ENCODE measurements around the gene SPATA33. TPM values are rescaled to one million over a fixed set of nuclear protein-coding genes. Genes with fewer than 3 reads are reported as not detected.
"Not testable (repeated sequence)": the region's sequence is repeated elsewhere in the genome, so short reads cannot be mapped to it uniquely, and the experiment has no call there.

Gene SPATA33
- total RNA-seq, 1 experiment from 2014 or later = 19.7 TPM

DNA sequence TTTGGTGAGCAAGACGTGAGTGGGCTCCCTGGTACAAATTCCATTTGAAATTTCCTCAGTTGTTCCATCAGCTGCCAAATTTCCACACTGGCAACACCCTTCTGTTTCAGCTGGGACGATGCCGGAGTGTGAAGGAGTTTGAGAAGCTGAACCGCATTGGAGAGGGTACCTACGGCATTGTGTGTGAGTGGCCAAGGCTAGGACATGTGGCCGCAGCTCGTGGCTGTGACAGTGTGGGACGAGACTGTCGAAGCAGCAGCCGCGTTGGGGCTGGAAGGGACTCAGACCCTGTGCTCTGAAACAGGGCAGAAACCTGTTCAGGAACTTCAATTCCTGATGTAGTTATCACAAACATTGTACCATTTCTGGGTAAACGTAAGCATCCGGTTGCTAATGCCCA lies 31.5 kb downstream of the SPATA33 start:
- ChIA-PET POLR2A (no interaction called here), CTCF (interaction anchor here (1.7 kb wide), 1 partner anchor 11 kb away, joined by 4 read pairs; no protein-coding TSS in a partner anchor)
- peaks cover 10% of the 10 kb centered on the region for H3K4me1 ChIP-seq
- peaks cover 6% of the 10 kb centered on the region; the same call in 1 of the 2 replicates for H3K9me3 ChIP-seq
- BruUV-seq (replicated peaks) = no TSS peak
- peaks cover 6% of the 10 kb centered on the region for H3K4me1 Mint-ChIP-seq (ENCODE audit: low read depth, unreplicated experiment)
- H3K4me3 Mint-ChIP-seq (ENCODE audit: unreplicated experiment) = no peak overlapping the region
- no peaks in the 10 kb centered on the region for H3K27me3 Mint-ChIP-seq (ENCODE audit: insufficient read depth, unreplicated experiment)
- intact Hi-C loops (cut with micrococcal nuclease; ENCODE audit: unreplicated experiment) = no loop called here
- H3K27ac Mint-ChIP-seq (ENCODE audit: unreplicated experiment) = no peak overlapping the region
- peaks cover 10% of the 10 kb centered on the region for H3K9me3 Mint-ChIP-seq (ENCODE audit: unreplicated experiment)
- no peaks in the 10 kb centered on the region for H3K27me3 ChIP-seq (replicated peaks; ENCODE audit: control insufficient read depth, insufficient read depth, low read length)
- no peak for DNase-seq
- H3K4me3 ChIP-seq (ENCODE audit: low read depth, low read length) = no peak overlapping the region
- TF ChIP-seq, protein P1, sequence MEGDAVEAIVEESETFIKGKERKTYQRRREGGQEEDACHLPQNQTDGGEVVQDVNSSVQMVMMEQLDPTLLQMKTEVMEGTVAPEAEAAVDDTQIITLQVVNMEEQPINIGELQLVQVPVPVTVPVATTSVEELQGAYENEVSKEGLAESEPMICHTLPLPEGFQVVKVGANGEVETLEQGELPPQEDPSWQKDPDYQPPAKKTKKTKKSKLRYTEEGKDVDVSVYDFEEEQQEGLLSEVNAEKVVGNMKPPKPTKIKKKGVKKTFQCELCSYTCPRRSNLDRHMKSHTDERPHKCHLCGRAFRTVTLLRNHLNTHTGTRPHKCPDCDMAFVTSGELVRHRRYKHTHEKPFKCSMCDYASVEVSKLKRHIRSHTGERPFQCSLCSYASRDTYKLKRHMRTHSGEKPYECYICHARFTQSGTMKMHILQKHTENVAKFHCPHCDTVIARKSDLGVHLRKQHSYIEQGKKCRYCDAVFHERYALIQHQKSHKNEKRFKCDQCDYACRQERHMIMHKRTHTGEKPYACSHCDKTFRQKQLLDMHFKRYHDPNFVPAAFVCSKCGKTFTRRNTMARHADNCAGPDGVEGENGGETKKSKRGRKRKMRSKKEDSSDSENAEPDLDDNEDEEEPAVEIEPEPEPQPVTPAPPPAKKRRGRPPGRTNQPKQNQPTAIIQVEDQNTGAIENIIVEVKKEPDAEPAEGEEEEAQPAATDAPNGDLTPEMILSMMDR (IDR thresholded peaks at IDR 0.05; ENCODE audit: insufficient read depth in 1 of 2, low read depth in 1 of 2, low read length in 1 of 2, severe bottlenecking in 1 of 2, unreplicated experiment in 1 of 2) = no peak
- peaks cover 13% of the 10 kb centered on the region for H3K36me3 ChIP-seq (ENCODE audit: control insufficient read depth, insufficient read depth, low read length)
- peaks cover 81% of the 10 kb centered on the region for H3K36me3 Mint-ChIP-seq (ENCODE audit: insufficient read depth, unreplicated experiment)

DNA sequence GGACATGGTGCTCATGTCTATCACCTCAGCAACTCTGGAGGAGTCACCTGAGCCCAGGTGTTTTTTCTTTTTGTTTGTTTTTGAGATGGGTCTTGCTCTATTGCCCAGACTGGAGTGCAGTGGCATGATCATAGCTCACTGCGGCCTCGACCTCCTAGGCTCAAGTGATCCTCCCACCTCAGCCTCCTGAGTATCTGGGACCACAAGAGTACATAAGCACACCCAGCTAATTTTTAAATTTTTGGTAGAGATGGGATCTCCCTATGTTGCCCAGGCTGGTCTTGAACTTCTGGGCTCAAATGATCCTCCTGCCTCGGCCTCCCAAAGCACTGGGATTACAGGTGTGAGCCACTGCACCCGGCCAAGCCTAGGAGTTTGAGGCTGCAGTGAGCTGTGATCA lies 32.0 kb downstream of the SPATA33 start:
- H3K4me1 Mint-ChIP-seq (ENCODE audit: low read depth, unreplicated experiment); H3K27me3 Mint-ChIP-seq (ENCODE audit: insufficient read depth, unreplicated experiment); H3K27ac Mint-ChIP-seq (ENCODE audit: unreplicated experiment); DNase-seq; H3K27me3 ChIP-seq (replicated peaks; ENCODE audit: control insufficient read depth, insufficient read depth, low read length); H3K9me3 ChIP-seq; H3K9me3 Mint-ChIP-seq (ENCODE audit: unreplicated experiment); BruUV-seq (replicated peaks); H3K4me1 ChIP-seq; intact Hi-C loops (cut with micrococcal nuclease; ENCODE audit: unreplicated experiment); H3K4me3 Mint-ChIP-seq (ENCODE audit: unreplicated experiment); H3K4me3 ChIP-seq (ENCODE audit: low read depth, low read length): not testable (repeated sequence)
- ChIA-PET CTCF (interaction anchor here (1.7 kb wide), 1 partner anchor 11 kb away, joined by 4 read pairs; no protein-coding TSS in a partner anchor), POLR2A (interaction anchor here (0.6 kb wide), 1 partner anchor 397 kb away, joined by 3 read pairs; no protein-coding TSS in a partner anchor)
- peaks cover 13% of the 10 kb centered on the region for H3K36me3 ChIP-seq (ENCODE audit: control insufficient read depth, insufficient read depth, low read length)
- peaks cover 81% of the 10 kb centered on the region for H3K36me3 Mint-ChIP-seq (ENCODE audit: insufficient read depth, unreplicated experiment)

DNA sequence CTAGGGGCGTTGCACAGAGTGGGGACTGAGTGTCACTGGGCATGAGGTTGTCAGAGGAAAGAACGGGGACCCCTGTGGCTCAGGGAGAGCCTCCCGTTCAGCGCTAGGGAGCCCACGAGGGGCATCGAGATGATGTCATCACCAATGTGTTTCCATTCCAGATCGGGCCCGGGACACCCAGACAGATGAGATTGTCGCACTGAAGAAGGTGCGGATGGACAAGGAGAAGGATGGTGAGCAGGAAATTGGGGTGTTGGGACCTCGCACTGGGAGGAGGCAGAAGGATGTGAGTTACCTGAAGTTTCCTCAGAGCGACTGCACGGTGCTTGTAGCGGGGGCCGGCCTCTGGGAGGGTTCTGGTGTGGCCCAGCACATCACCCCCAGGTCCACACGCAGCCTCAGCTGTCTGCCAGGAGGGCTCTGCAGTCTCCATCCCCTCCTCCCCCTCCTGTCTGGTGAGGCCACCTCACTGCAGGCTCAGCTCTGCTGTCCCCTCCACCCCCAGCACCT lies 32.8 kb downstream of the SPATA33 start:
- Histone ChIP-seq H3K4me1 (peaks cover 10% of the 10 kb centered on the region), H3K36me3 (ENCODE audit: control insufficient read depth, insufficient read depth, low read length) (peaks cover 13% of the 10 kb centered on the region), H3K9me3 (peaks cover 4% of the 10 kb centered on the region; the same call in 1 of the 2 replicates), H3K27me3 (replicated peaks; ENCODE audit: control insufficient read depth, insufficient read depth, low read length) (no peaks in the 10 kb centered on the region), H3K4me3 (ENCODE audit: low read depth, low read length) (no peak overlapping the region)
- H3K27me3 Mint-ChIP-seq (ENCODE audit: insufficient read depth, unreplicated experiment) = no peaks in the 10 kb centered on the region
- CTCF ChIA-PET = interaction anchor here (0.7 kb wide), 1 partner anchor 91 kb away, joined by 9 read pairs; no protein-coding TSS in a partner anchor
- H3K4me3 Mint-ChIP-seq (ENCODE audit: unreplicated experiment) = no peak overlapping the region
- no peak overlapping the region for H3K27ac Mint-ChIP-seq (ENCODE audit: unreplicated experiment)
- peaks cover 6% of the 10 kb centered on the region for H3K4me1 Mint-ChIP-seq (ENCODE audit: low read depth, unreplicated experiment)
- POLR2A ChIA-PET = interaction anchor here (0.6 kb wide), 1 partner anchor 396 kb away, joined by 3 read pairs; no protein-coding TSS in a partner anchor
- no peaks in the 10 kb centered on the region for H3K9me3 Mint-ChIP-seq (ENCODE audit: unreplicated experiment)
- no TSS peak for BruUV-seq (replicated peaks)
- no peak for DNase-seq
- intact Hi-C loops (cut with micrococcal nuclease; ENCODE audit: unreplicated experiment) = no loop called here
- TF ChIP-seq, protein P1 (IDR thresholded peaks at IDR 0.05; ENCODE audit: insufficient read depth in 1 of 2, low read depth in 1 of 2, low read length in 1 of 2, severe bottlenecking in 1 of 2, unreplicated experiment in 1 of 2) = no peak
- peaks cover 82% of the 10 kb centered on the region for H3K36me3 Mint-ChIP-seq (ENCODE audit: insufficient read depth, unreplicated experiment)
